Measurements from ENCODE around the gene ALDH1A1.

ALDH1A1 gene

DNA sequence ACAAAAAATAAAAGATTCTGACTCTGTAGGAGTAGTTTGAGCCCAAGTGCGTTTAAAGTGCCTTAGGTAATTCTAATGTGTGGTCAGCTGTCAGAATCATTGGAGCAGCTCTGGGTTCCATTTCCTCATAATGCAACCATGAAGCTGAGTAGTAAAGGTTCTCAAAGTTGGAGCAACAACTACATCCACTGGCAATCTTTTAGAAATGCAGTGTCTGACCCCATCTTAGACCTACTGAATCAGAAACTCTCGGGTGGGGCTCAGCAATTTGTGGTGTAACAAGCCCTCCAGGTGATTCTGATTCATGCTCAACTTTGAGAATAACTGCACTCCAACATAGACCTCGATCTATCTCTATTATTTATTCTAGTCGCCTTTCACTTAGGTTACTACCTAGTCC is 7.6 kb upstream of the ALDH1A1 start:
- no peak for FAIRE-seq
- TF ChIP-seq, protein P1, sequence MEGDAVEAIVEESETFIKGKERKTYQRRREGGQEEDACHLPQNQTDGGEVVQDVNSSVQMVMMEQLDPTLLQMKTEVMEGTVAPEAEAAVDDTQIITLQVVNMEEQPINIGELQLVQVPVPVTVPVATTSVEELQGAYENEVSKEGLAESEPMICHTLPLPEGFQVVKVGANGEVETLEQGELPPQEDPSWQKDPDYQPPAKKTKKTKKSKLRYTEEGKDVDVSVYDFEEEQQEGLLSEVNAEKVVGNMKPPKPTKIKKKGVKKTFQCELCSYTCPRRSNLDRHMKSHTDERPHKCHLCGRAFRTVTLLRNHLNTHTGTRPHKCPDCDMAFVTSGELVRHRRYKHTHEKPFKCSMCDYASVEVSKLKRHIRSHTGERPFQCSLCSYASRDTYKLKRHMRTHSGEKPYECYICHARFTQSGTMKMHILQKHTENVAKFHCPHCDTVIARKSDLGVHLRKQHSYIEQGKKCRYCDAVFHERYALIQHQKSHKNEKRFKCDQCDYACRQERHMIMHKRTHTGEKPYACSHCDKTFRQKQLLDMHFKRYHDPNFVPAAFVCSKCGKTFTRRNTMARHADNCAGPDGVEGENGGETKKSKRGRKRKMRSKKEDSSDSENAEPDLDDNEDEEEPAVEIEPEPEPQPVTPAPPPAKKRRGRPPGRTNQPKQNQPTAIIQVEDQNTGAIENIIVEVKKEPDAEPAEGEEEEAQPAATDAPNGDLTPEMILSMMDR (IDR thresholded peaks at IDR 0.05; ENCODE audit: insufficient read depth, missing control alignments), result no peak
- DNase-seq (ENCODE audit: insufficient read length, low spot score), result no peak

DNA sequence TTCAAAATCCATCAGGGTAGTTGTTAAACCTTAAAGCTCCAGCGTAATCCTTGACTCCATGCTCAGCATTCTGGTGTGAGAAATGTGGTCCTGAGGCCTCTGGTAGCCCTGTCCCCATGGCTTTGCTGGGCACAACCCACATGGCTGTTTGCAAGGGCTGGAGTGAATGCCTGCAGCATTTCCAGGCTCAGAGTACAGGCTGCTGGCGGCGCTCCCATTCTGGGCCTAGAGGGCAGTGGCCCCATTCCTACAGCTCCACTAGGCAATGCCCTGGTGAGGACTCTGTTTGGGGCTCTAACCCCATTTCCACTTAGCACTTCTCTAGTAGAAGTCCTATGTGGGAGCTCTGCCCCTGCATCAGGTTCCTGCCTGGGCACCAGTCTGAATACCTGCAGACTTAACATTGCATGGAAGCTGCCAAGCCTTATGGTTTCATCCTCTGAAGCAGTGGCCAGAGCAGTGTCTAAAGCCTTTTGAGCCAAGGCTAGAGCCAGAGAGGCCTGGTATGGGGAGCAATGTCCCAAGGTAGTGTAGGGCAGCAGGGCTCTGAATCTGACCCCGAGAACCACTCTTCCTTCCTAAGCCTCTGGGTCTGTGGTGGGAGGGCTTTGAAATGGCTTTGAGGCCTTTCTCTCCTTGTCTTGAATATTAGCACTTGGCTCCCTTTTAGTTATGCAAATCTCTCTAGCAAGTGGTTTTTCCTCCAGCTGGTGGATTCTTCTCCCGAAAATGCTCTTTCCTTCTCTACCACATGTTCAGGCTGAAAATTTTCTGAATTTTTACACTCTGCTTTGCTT is 5.8 kb upstream of the ALDH1A1 start:
- TF ChIP-seq, protein P1 (IDR thresholded peaks at IDR 0.05; ENCODE audit: insufficient read depth, missing control alignments), result no peak
- FAIRE-seq (no peak), DNase-seq (ENCODE audit: insufficient read length, low spot score) (no peak)

DNA sequence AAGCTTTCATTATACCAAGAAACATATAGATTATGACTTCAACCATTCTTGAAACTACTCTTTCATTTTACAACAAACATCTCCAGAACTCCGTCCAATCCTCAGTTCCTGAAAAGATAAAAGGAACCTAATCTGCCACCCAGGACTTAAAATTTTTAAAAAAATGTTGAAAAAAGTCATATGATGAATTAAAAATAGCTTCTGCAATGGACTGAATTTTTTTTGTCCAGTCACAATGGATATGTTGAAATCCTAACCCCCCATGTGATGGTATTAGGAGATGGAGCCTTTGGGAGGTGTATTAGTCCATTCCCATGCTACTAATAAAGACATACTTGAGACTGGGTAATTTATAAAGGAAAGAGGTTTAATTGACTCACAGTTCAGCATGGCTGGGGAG is 2.7 kb upstream of the ALDH1A1 start:
- TF ChIP-seq, protein P1 (IDR thresholded peaks at IDR 0.05; ENCODE audit: insufficient read depth, missing control alignments), result no peak
- DNase-seq (ENCODE audit: insufficient read length, low spot score) (no peak), FAIRE-seq (no peak)

DNA sequence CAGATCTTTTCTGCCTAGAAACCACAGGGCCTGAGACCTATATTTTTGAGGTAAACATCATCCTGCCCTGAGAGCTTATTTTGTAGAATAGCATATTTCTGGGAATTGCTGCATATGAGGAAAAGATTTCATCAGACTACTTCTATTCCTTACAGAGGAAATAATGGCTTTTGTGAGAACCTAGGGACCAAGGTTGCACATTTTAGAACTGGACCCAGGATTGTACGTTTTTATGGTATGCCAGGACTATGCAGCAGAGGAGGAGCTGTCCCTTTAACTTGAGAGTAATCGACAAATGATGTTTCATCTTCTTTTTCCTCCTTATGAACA is 2.2 kb upstream of the ALDH1A1 start:
- DNase-seq (ENCODE audit: insufficient read length, low spot score) (no peak), FAIRE-seq (no peak)
- TF ChIP-seq, protein P1 (IDR thresholded peaks at IDR 0.05; ENCODE audit: insufficient read depth, missing control alignments), result no peak

DNA sequence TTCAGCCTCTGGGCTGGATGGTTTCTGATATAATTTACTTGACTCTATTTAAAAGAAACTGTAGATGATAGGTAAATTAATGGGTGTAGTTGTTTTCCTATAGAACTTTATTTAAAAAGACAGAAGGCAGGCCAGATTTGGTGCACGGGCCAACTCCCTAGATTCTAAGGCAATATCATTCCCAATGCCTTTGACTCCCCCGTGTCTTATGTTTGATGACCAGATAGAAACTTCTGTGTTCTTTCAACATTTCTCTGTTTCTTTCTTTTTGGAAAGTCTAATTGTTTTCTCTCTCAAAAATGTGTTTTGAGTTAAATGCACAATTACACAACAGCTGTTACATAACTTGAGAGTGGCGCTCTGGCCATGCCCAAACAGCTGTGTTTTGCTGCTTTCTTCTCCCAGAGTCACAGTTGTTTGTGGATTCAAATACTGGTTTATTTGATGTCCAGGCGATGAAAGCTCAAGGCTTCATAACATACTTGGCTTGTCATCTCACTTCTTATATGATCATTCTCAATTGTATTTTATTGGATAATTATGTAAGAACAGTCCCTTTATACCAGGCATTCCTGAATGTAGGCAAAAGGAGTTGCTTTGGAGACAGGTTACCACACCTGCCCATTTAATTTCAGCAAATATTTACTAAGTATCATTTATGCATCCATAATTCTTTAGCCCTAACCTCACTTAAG is 1.7 kb upstream of the ALDH1A1 start:
- DNase-seq (ENCODE audit: insufficient read length, low spot score) (no peak), FAIRE-seq (no peak)
- TF ChIP-seq, protein P1 (IDR thresholded peaks at IDR 0.05; ENCODE audit: insufficient read depth, missing control alignments), result no peak

DNA sequence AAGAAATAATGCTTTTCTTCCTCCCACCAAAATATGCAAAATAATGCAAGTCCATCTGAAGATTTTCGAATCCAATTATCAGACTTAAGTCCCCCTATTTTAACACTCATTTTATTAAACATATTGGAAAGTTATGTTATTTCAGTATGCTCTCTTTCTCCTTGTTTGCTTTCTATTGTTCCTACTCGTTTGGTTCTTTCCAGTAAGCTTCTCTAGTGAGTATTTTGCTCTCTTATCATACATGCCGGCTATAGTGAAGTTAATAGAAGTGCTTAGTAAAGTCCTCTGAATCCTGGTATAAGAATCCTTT is 517 bp downstream of the ALDH1A1 start:
- no peak for FAIRE-seq
- TF ChIP-seq, protein P1 (IDR thresholded peaks at IDR 0.05; ENCODE audit: insufficient read depth, missing control alignments), result no peak
- DNase-seq (ENCODE audit: insufficient read length, low spot score), result no peak

All from D721Med (cell line).